Ovary (tissue), 9 donors: ENCODE measurements around the gene OGT. TPM values are rescaled to one million over a fixed set of nuclear protein-coding genes. Genes with fewer than 3 reads are reported as not detected.

ENCODE experiments used
- DNase-seq, 5 donors: peaks; one replicate each; pipeline ENCODE4 v3.0.0-alpha.2; 2019 to 2020
- H3K27ac ChIP-seq, 2 donors: fragments of 200-600 bp; one replicate each; pipeline versions ENCODE4 v1.5.1 to v1.8.0; 2019 to 2022
- H3K27me3 ChIP-seq: fragments of 200-600 bp; one replicate; pipeline ENCODE4 v1.8.0; 2022
- H3K36me3 ChIP-seq: fragments of 200-600 bp; sonication (generic); one replicate; pipeline ENCODE4 v1.5.1; 2019
- H3K4me1 ChIP-seq: one replicate; pipeline ENCODE4 v1.8.1; 2013; ENCODE audit warnings: mild to moderate bottlenecking, moderate library complexity; ENCODE audit not compliant: insufficient read depth
- H3K4me3 ChIP-seq: fragments of 200-600 bp; sonication (generic); one replicate; pipeline ENCODE4 v1.5.1; 2017
- H3K9me3 ChIP-seq, 2 donors: fragments of 200-600 bp in 1 of 2; sonication (generic) in 1 of 2; one replicate each; pipeline versions ENCODE4 v1.5.1 to v1.8.1; 2013 to 2019; ENCODE audit warnings: mild to moderate bottlenecking in 1 of 2, moderate library complexity in 1 of 2
- EP300 ChIP-seq: sonication (generic); formaldehyde crosslinking; IDR thresholded peaks from one replicate; pipeline ENCODE4 v1.6.1; 2017; ENCODE audit warnings: antibody characterized with exemption
- POLR2A ChIP-seq: fragments of 450-650 bp; IDR thresholded peaks from one replicate; pipeline ENCODE4 v1.6.1; 2017; ENCODE audit warnings: antibody characterized with exemption, mild to moderate bottlenecking, moderate library complexity
- WGBS, 3 donors: extraction: QIAGEN DNeasy Blood & Tissue Kit in 1 of 3; methylation state at CpG; one replicate each; pipeline versions ENCODE4 v1.1.5 to v1.1.7; 2013 to 2017; 5-methylcytosine and 5-hydroxymethylcytosine counted together
- intact Hi-C, 4 donors: fragments of 100-400 bp; cut with DNase I; formaldehyde crosslinking; loops; one replicate each; pipeline versions ENCODE4 v1.11.0 to v1.15.1; 2022 to 2023
- polyA plus RNA-seq, 2 donors: library from polyadenylated mRNA; stranded (reverse); fragments of 200-250 nt in 1 of 2; fragments of 350-450 nt in 1 of 2; fragmentation: Illumina TruSeq in 1 of 2; extraction: RNeasy Lipid Tissue Mini Kit (QIAGEN cat#74804) in 1 of 2; gene quantifications; one replicate each; pipeline ENCODE4 v1.2.3, GENCODE V29; 2013 to 2014
- total RNA-seq, 7 donors: library from RNA; depleted of rRNA in 2 of 7; stranded (reverse); fragments of >200 nt in 2 of 7; fragmentation: NEBNext Ultra II Directional in 3 of 7; extraction: Animal tissue kit (Norgen Biotek cat#: 25700) in 3 of 7; gene quantifications; one replicate each; pipeline versions ENCODE4 v1.1.0 to v1.2.4, GENCODE V29; 2016 to 2023
- TF ChIP-seq, protein P1 (sequence below), 3 donors: fragments of 450-650 bp in 2 of 3; fragments of 200-600 bp in 1 of 3; IDR thresholded peaks; one replicate each; pipeline versions ENCODE4 v1.5.1 to v1.8.0; 2016 to 2022; ENCODE audit warnings: antibody characterized with exemption in 3 of 3, mild to moderate bottlenecking in 1 of 3
- donor health status: DM: no; HTN: no; CAD: no; lungs with moderate emphysema.
- donor health status: DM: no; HTN: no; CAD: no.
- donor health status: Bipolar disorder and iron deficiency.
- donor health status: DM: yes; HTN: yes; CAD: no.
- donor health status: DM: no; HTN: no; CAD: no.
- donor health status: DM: yes; HTN: yes; CAD: no.

The OGT gene
- total and polyA plus RNA-seq, 9 donors, result 44.5 to 201 (median 109) TPM

GRCh38 chrX:71617742-71618141 is 84.8 kb downstream of the OGT start:
- Histone ChIP-seq H3K36me3 (no peaks in the 10 kb centered on the region), H3K9me3 (no peaks in the 10 kb centered on the region), H3K27ac (no peak overlapping the region), H3K27me3 (no peaks in the 10 kb centered on the region), H3K4me1 (no peaks in the 10 kb centered on the region), H3K4me3 (no peak overlapping the region)
- TF ChIP-seq POLR2A (no peak), EP300 (no peak)
- TF ChIP-seq, protein P1, sequence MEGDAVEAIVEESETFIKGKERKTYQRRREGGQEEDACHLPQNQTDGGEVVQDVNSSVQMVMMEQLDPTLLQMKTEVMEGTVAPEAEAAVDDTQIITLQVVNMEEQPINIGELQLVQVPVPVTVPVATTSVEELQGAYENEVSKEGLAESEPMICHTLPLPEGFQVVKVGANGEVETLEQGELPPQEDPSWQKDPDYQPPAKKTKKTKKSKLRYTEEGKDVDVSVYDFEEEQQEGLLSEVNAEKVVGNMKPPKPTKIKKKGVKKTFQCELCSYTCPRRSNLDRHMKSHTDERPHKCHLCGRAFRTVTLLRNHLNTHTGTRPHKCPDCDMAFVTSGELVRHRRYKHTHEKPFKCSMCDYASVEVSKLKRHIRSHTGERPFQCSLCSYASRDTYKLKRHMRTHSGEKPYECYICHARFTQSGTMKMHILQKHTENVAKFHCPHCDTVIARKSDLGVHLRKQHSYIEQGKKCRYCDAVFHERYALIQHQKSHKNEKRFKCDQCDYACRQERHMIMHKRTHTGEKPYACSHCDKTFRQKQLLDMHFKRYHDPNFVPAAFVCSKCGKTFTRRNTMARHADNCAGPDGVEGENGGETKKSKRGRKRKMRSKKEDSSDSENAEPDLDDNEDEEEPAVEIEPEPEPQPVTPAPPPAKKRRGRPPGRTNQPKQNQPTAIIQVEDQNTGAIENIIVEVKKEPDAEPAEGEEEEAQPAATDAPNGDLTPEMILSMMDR (IDR thresholded peaks at IDR 0.05), result no peak
- intact Hi-C loops, result no loop called here
- no peak for DNase-seq
- 78 to 86% (median 79%) methylated on average over 8 of the region's 8 CpGs for WGBS, 3 donors

DNA sequence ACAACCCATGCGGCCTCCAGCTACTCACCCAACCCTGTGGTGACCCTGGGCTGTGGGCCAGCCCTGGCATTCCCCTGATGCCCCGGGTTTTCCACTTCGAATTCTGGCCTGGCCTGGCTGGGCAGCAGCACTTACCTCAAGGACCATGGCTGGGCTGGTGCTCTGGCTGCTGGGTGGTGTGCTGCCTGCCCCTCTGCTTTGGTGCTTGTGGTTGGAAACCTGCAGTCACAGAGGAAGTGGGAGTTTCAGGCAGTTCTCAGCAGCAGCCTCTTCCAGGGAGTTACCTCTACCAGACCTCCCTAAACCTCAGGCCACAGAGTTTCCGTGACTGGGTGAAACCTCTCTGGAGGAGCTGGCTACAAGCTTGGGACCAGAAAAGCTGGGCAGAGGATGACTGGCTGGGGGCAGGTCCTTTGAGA is 85.4 kb downstream of the OGT start, which contains the start of gene CXCR3:
Gene CXCR3 (minus strand): TSS at position 209 of the 419 bp plus-strand sequence. CDS start 62 bp downstream, at position 147.
- Histone ChIP-seq H3K4me3 (no peak within 1 kb of the TSS), H3K36me3 (no peaks in the 10 kb centered on the region), H3K9me3 (no peaks in the 10 kb centered on the region), H3K27ac (no peak within 1 kb of the TSS), H3K27me3 (no peaks in the 10 kb centered on the region), H3K4me1 (no peaks in the 10 kb centered on the region)
- no peak for DNase-seq
- intact Hi-C loops, result no loop called here
- TF ChIP-seq EP300 (no peak), POLR2A (no peak)
- TF ChIP-seq, protein P1 (IDR thresholded peaks at IDR 0.05), result no peak
- 54 to 69% (median 64%) methylated on average over 4 of the region's 4 CpGs for WGBS, 3 donors

DNA sequence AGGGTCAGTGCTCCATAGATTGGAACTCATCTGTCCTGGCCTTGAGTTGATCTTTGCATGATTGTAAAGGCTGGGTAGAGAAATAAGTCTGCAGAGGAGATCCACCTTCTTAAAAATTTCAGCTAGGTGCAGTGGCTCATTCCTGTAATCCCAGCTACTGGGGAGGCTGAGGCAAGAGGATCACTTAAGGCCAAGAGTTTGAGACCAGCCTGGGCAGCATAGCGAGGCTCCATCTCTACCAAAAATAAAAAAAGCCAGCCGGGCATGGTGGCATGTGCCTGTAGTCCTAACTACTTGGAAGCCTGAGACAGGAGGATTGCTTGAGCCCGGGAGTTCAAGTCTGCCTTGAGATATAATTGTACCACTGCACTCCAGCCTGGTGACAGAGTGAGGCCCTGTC is 85.9 kb downstream of the OGT start:
- Histone ChIP-seq H3K27me3 (no peaks in the 10 kb centered on the region), H3K9me3 (no peaks in the 10 kb centered on the region), H3K36me3 (no peaks in the 10 kb centered on the region), H3K4me3 (no peak overlapping the region), H3K4me1 (no peaks in the 10 kb centered on the region), H3K27ac (no peak overlapping the region)
- 73 to 79% (median 79%) methylated on average over 3 of the region's 3 CpGs for WGBS, 3 donors
- DNase-seq, result no peak
- intact Hi-C loops, result no loop called here
- TF ChIP-seq POLR2A (no peak), EP300 (no peak)
- TF ChIP-seq, protein P1 (IDR thresholded peaks at IDR 0.05), result no peak

- WGBS, 3 donors, result 83 to 84% (median 83%) methylated on average over 8 of the region's 8 CpGs
- Histone ChIP-seq H3K9me3 (no peaks in the 10 kb centered on the region), H3K36me3 (no peaks in the 10 kb centered on the region), H3K4me1 (no peaks in the 10 kb centered on the region), H3K4me3 (no peak overlapping the region), H3K27me3 (no peaks in the 10 kb centered on the region), H3K27ac (no peak overlapping the region)
- TF ChIP-seq POLR2A (no peak), EP300 (no peak)
- TF ChIP-seq, protein P1 (IDR thresholded peaks at IDR 0.05), result no peak
- no peak for DNase-seq
- intact Hi-C loops, result no loop called here
Observed at GRCh38 chrX:71619193-71619592, 86.3 kb downstream of the OGT start.
